ENCODE results near the gene GNB1.
A peak's percentile ranks its signal among the peaks of the same experiment; 100 is the strongest.

The GNB1 gene

DNA sequence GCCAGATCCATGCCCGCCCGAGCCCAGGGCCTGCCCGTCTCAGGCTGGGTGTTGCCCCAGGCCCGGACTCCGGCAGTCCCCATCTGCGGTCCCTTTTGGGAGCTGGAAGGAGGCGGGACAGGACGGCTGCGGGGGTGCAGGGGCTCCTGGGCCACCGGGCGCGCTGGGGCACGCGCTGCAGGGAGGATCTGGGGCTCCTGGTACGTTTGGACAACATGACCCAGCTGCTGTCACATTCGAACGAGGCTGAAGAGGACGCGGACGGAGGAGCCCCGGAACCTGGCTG is 17.6 kb upstream of the GNB1 start:
- Histone ChIP-seq H4K20me1 (ENCODE audit: low read depth, low read length) (no peaks in the 10 kb centered on the region), H3K4me3 (ENCODE audit: insufficient read depth, low read length, poor library complexity, severe bottlenecking) (peak overlapping the region; percentile 68), H3K9me3 (ENCODE audit: insufficient read depth, low read length) (no peaks in the 10 kb centered on the region), H3K9ac (ENCODE audit: low read length) (peak overlapping the region; percentile 83), H3K4me2 (ENCODE audit: low read depth, low read length, poor library complexity, severe bottlenecking) (peak overlapping the region; percentile 57), H3K27ac (ENCODE audit: low read depth, low read length) (peak overlapping the region; percentile 94), H2AFZ (ENCODE audit: low read depth, low read length, severe bottlenecking) (peak overlapping the region; percentile 44), H3K27me3 (ENCODE audit: low read length) (no peaks in the 10 kb centered on the region), H3K36me3 (ENCODE audit: low read length) (no peaks in the 10 kb centered on the region), H3K79me2 (ENCODE audit: insufficient read depth, low read length) (no peaks in the 10 kb centered on the region), H3F3A (ENCODE audit: insufficient read depth) (peaks cover 13% of the 10 kb centered on the region), H3K9me2 (replicated peaks; ENCODE audit: insufficient read depth, low read length) (no peaks in the 10 kb centered on the region)
- no peak for TF ChIP-seq EZH2phosphoT487 (conservative IDR thresholded peaks at IDR 0.05; ENCODE audit: low read length)
- TF ChIP-seq, protein P1, sequence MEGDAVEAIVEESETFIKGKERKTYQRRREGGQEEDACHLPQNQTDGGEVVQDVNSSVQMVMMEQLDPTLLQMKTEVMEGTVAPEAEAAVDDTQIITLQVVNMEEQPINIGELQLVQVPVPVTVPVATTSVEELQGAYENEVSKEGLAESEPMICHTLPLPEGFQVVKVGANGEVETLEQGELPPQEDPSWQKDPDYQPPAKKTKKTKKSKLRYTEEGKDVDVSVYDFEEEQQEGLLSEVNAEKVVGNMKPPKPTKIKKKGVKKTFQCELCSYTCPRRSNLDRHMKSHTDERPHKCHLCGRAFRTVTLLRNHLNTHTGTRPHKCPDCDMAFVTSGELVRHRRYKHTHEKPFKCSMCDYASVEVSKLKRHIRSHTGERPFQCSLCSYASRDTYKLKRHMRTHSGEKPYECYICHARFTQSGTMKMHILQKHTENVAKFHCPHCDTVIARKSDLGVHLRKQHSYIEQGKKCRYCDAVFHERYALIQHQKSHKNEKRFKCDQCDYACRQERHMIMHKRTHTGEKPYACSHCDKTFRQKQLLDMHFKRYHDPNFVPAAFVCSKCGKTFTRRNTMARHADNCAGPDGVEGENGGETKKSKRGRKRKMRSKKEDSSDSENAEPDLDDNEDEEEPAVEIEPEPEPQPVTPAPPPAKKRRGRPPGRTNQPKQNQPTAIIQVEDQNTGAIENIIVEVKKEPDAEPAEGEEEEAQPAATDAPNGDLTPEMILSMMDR (IDR thresholded peaks at IDR 0.05; ENCODE audit: insufficient read depth, low read length, poor library complexity, severe bottlenecking) = no peak

DNA sequence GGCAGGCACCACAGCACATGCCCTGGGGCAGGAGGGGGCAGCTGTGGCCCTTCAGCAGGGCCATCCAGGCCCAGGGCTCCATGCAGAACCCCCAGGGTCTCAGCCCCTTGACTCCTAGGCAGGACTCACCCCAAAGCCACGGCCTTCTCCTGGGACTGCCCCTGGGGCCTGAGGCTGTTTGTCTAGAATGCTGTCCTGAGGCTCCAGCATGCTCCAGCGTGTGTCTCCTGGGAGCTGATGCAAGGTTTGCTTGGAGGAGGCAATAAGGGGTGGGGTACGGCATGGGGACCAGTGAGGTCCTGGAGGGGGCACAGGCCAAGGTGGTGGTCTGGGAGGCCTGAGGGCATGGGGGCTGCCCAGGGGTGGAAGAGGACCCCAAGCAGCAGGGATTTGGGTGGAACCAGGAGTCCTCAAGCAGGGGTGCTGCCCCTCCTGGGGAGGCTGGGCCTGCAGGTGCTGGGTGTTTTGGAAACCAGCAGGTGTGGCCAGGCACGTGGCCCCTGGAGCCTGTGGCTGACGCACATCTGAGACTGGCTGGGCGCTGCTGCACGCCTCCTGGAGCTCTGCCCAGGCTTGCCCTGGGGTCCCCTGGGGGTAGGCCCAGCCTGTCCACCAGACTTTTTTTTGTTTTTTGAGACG is 16.3 kb upstream of the GNB1 start:
- TF ChIP-seq EZH2phosphoT487 (conservative IDR thresholded peaks at IDR 0.05; ENCODE audit: low read length) = no peak
- TF ChIP-seq, protein P1 (IDR thresholded peaks at IDR 0.05; ENCODE audit: insufficient read depth, low read length, poor library complexity, severe bottlenecking) = no peak
- peak overlapping the region; percentile 94 for H3K27ac ChIP-seq (ENCODE audit: low read depth, low read length)
- peaks cover 13% of the 10 kb centered on the region for H3F3A ChIP-seq (ENCODE audit: insufficient read depth)
- H3K4me3 ChIP-seq (ENCODE audit: insufficient read depth, low read length, poor library complexity, severe bottlenecking) = no peak overlapping the region
- H4K20me1 ChIP-seq (ENCODE audit: low read depth, low read length) = no peaks in the 10 kb centered on the region
- H3K4me2 ChIP-seq (ENCODE audit: low read depth, low read length, poor library complexity, severe bottlenecking) = peak overlapping the region; percentile 57
- H3K9me3 ChIP-seq (ENCODE audit: insufficient read depth, low read length) = no peaks in the 10 kb centered on the region
- no peaks in the 10 kb centered on the region for H3K36me3 ChIP-seq (ENCODE audit: low read length)
- no peaks in the 10 kb centered on the region for H3K27me3 ChIP-seq (ENCODE audit: low read length)
- peak overlapping the region; percentile 42 for H3K9ac ChIP-seq (ENCODE audit: low read length)
- H3K9me2 ChIP-seq (replicated peaks; ENCODE audit: insufficient read depth, low read length) = no peaks in the 10 kb centered on the region
- H3K79me2 ChIP-seq (ENCODE audit: insufficient read depth, low read length) = no peaks in the 10 kb centered on the region
- H2AFZ ChIP-seq (ENCODE audit: low read depth, low read length, severe bottlenecking) = no peak overlapping the region

DNA sequence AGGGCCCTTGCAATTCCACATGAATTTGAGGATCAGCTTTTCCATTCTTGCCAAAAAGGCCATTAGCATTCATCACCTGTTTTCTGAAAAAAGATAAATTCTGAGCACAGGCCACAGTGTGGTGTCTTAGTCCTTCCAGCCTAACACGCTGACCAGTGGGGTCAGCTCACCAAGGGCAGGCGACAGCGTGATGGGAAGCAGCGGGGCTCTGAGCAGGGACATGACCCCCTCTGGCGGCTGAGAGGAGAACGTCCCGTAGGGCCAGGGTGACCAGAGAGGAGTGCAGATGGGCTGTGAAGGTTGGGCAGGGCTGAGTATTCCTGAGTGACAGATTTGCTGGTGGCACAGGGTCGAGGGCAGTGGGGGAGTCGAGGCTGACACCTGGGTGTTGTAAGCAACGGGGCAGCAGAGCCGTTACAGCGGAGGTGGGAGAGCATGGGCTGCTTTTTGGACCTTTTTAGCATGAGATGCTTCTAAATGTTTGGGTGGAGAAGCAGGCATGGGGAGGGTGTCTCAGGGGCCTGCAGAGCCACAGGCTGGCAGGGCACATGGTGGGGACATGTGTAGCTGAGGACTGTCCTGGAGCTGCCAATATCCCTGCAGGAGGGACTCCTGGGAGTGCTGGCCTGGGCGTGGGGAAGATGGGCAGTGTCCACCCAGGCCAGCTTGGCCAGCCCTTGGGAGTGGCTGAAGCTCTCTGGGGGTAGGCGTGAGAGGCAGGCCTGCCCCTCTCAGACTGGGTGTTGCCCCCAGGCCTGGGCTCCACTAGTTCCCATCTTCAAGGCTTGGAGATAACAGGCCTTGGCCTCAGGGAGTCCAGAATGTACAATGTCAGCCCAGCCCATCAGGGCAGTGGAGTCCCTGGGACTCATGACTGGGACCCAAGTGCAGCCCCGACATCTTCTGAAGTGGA is 15.6 kb upstream of the GNB1 start:
- TF ChIP-seq, protein P1 (IDR thresholded peaks at IDR 0.05; ENCODE audit: insufficient read depth, low read length, poor library complexity, severe bottlenecking) = peak; percentile 95
- no peak for TF ChIP-seq EZH2phosphoT487 (conservative IDR thresholded peaks at IDR 0.05; ENCODE audit: low read length)
- Histone ChIP-seq H3K79me2 (ENCODE audit: insufficient read depth, low read length) (no peaks in the 10 kb centered on the region), H3K9ac (ENCODE audit: low read length) (peak overlapping the region; percentile 42), H3K27ac (ENCODE audit: low read depth, low read length) (peak overlapping the region; percentile 94), H3K4me2 (ENCODE audit: low read depth, low read length, poor library complexity, severe bottlenecking) (peak overlapping the region; percentile 25), H4K20me1 (ENCODE audit: low read depth, low read length) (no peaks in the 10 kb centered on the region), H3K9me2 (replicated peaks; ENCODE audit: insufficient read depth, low read length) (no peaks in the 10 kb centered on the region), H3K36me3 (ENCODE audit: low read length) (no peaks in the 10 kb centered on the region), H3K4me3 (ENCODE audit: insufficient read depth, low read length, poor library complexity, severe bottlenecking) (no peak overlapping the region), H3K27me3 (ENCODE audit: low read length) (no peaks in the 10 kb centered on the region), H3F3A (ENCODE audit: insufficient read depth) (peaks cover 13% of the 10 kb centered on the region), H3K9me3 (ENCODE audit: insufficient read depth, low read length) (no peaks in the 10 kb centered on the region), H2AFZ (ENCODE audit: low read depth, low read length, severe bottlenecking) (no peak overlapping the region)

Measured in SU-DHL-6 (cell line).